BLaER1 (cell line): ENCODE data around the gene PXMP4.
A peak's percentile ranks its signal among the peaks of the same experiment; 100 is the strongest.

ENCODE experiments used
- H3K27ac ChIP-seq: shearing (Covaris generic); formaldehyde crosslinking; 2 replicates; pipeline ENCODE4 v1.8.1; 2022
- H3K27me3 ChIP-seq: shearing (Covaris generic); formaldehyde crosslinking; 2 replicates; pipeline ENCODE4 v1.8.1; 2022
- H3K36me3 ChIP-seq: shearing (Covaris generic); formaldehyde crosslinking; 2 replicates; pipeline ENCODE4 v1.8.1; 2022
- H3K4me1 ChIP-seq: shearing (Covaris generic); formaldehyde crosslinking; 2 replicates; pipeline ENCODE4 v1.8.1; 2022
- H3K4me2 ChIP-seq: shearing (Covaris generic); formaldehyde crosslinking; 2 replicates; pipeline ENCODE4 v1.8.1; 2022
- H3K4me3 ChIP-seq: shearing (Covaris generic); formaldehyde crosslinking; 2 replicates; pipeline ENCODE4 v1.8.1; 2022
- H3K9ac ChIP-seq: shearing (Covaris generic); formaldehyde crosslinking; 2 replicates; pipeline ENCODE4 v1.8.1; 2022
- H3K9me3 ChIP-seq: shearing (Covaris generic); formaldehyde crosslinking; 2 replicates; pipeline ENCODE4 v1.8.1; 2022
- H4K20me1 ChIP-seq: shearing (Covaris generic); formaldehyde crosslinking; 2 replicates; pipeline ENCODE4 v1.8.1; 2022
- Cebpa-rat ChIP-seq: shearing (Covaris generic); IDR thresholded peaks from 2 replicates; pipeline ENCODE4 v1.8.1; 2022

Gene PXMP4

GRCh38 chr20:33753763-33754162 is 33.7 kb upstream of the PXMP4 start:
- Histone ChIP-seq H3K27ac (no peak overlapping the region), H3K4me1 (peaks cover 10% of the 10 kb centered on the region)

GRCh38 chr20:33753143-33753542 is 33.0 kb upstream of the PXMP4 start:
- Histone ChIP-seq H3K27ac (no peak overlapping the region), H4K20me1 (no peaks in the 10 kb centered on the region), H3K4me2 (no peak overlapping the region), H3K4me3 (no peak overlapping the region), H3K27me3 (no peaks in the 10 kb centered on the region), H3K9me3 (peaks cover 13% of the 10 kb centered on the region), H3K9ac (no peak overlapping the region), H3K36me3 (peaks cover 63% of the 10 kb centered on the region), H3K4me1 (peaks cover 10% of the 10 kb centered on the region)
- no peak for TF ChIP-seq Cebpa-rat

More at GRCh38 chr20:33753763-33754162, 33.7 kb upstream of the PXMP4 start:
- Histone ChIP-seq H3K36me3 (peaks cover 65% of the 10 kb centered on the region), H3K4me3 (no peak overlapping the region), H3K4me2 (no peak overlapping the region), H4K20me1 (no peaks in the 10 kb centered on the region), H3K9me3 (peaks cover 14% of the 10 kb centered on the region), H3K9ac (no peak overlapping the region), H3K27me3 (no peaks in the 10 kb centered on the region)
- TF ChIP-seq Cebpa-rat: no peak

- H3K4me1 ChIP-seq: peaks cover 10% of the 10 kb centered on the region
- no peaks in the 10 kb centered on the region for H4K20me1 ChIP-seq
- H3K27me3 ChIP-seq: no peaks in the 10 kb centered on the region
- H3K27ac ChIP-seq: no peak overlapping the region
- H3K4me3 ChIP-seq: no peak overlapping the region
- TF ChIP-seq Cebpa-rat: no peak
- H3K9ac ChIP-seq: no peak overlapping the region
- H3K9me3 ChIP-seq: no peaks in the 10 kb centered on the region
- no peak overlapping the region for H3K4me2 ChIP-seq
- peaks cover 52% of the 10 kb centered on the region for H3K36me3 ChIP-seq
Observed at GRCh38 chr20:33751775-33752174, 31.7 kb upstream of the PXMP4 start.

- Histone ChIP-seq H3K4me3 (no peak overlapping the region), H3K4me2 (no peak overlapping the region), H4K20me1 (no peaks in the 10 kb centered on the region), H3K4me1 (peaks cover 19% of the 10 kb centered on the region), H3K27me3 (no peaks in the 10 kb centered on the region), H3K9ac (no peak overlapping the region), H3K36me3 (peaks cover 29% of the 10 kb centered on the region), H3K27ac (no peak overlapping the region), H3K9me3 (no peaks in the 10 kb centered on the region)
- TF ChIP-seq Cebpa-rat: no peak
Observed at GRCh38 chr20:33746325-33746998, 26.4 kb upstream of the PXMP4 start.

GRCh38 chr20:33744773-33745385 is 24.8 kb upstream of the PXMP4 start:
- Histone ChIP-seq H3K4me2 (peak overlapping the region; percentile 33), H3K4me1 (peaks cover 19% of the 10 kb centered on the region), H3K36me3 (peaks cover 19% of the 10 kb centered on the region), H4K20me1 (no peaks in the 10 kb centered on the region), H3K27ac (no peak overlapping the region), H3K27me3 (no peaks in the 10 kb centered on the region), H3K9ac (no peak overlapping the region), H3K9me3 (no peaks in the 10 kb centered on the region), H3K4me3 (no peak overlapping the region)
- TF ChIP-seq Cebpa-rat: no peak

GRCh38 chr20:33744181-33744580 is 24.1 kb upstream of the PXMP4 start:
- Histone ChIP-seq H3K9ac (0 out of 2 replicates have a peak overlapping the region, but pooled peaks have one; percentile 19), H3K9me3 (no peaks in the 10 kb centered on the region), H3K36me3 (peaks cover 14% of the 10 kb centered on the region), H3K27ac (no peak overlapping the region), H3K27me3 (no peaks in the 10 kb centered on the region), H4K20me1 (no peaks in the 10 kb centered on the region), H3K4me3 (no peak overlapping the region), H3K4me1 (peaks cover 19% of the 10 kb centered on the region), H3K4me2 (peak overlapping the region; percentile 33)
- no peak for TF ChIP-seq Cebpa-rat

GRCh38 chr20:33740189-33740588 is 20.1 kb upstream of the PXMP4 start:
- no peak for TF ChIP-seq Cebpa-rat
- H3K9me3 ChIP-seq: peaks cover 26% of the 10 kb centered on the region
- H3K27ac ChIP-seq: no peak overlapping the region
- H3K4me3 ChIP-seq: no peak overlapping the region
- H3K27me3 ChIP-seq: no peaks in the 10 kb centered on the region
- H3K9ac ChIP-seq: no peak overlapping the region
- H3K36me3 ChIP-seq: peaks cover 10% of the 10 kb centered on the region
- H3K4me2 ChIP-seq: no peak overlapping the region
- no peaks in the 10 kb centered on the region for H4K20me1 ChIP-seq
- peaks cover 19% of the 10 kb centered on the region for H3K4me1 ChIP-seq

GRCh38 chr20:33739493-33739892 is 19.4 kb upstream of the PXMP4 start:
- Histone ChIP-seq H3K4me1 (peaks cover 13% of the 10 kb centered on the region), H3K4me3 (no peak overlapping the region), H3K9ac (no peak overlapping the region), H3K9me3 (peaks cover 26% of the 10 kb centered on the region), H3K27ac (no peak overlapping the region), H3K36me3 (peaks cover 10% of the 10 kb centered on the region), H3K4me2 (no peak overlapping the region), H3K27me3 (no peaks in the 10 kb centered on the region), H4K20me1 (no peaks in the 10 kb centered on the region)
- no peak for TF ChIP-seq Cebpa-rat

GRCh38 chr20:33736962-33737361 is 16.9 kb upstream of the PXMP4 start:
- H3K9me3 ChIP-seq: peaks cover 26% of the 10 kb centered on the region
- no peak overlapping the region for H3K9ac ChIP-seq
- no peak overlapping the region for H3K4me3 ChIP-seq
- no peaks in the 10 kb centered on the region for H3K27me3 ChIP-seq
- peaks cover 23% of the 10 kb centered on the region for H3K4me1 ChIP-seq
- H3K36me3 ChIP-seq: peaks cover 10% of the 10 kb centered on the region
- TF ChIP-seq Cebpa-rat: no peak
- no peaks in the 10 kb centered on the region for H4K20me1 ChIP-seq
- H3K27ac ChIP-seq: no peak overlapping the region
- no peak overlapping the region for H3K4me2 ChIP-seq

GRCh38 chr20:33733654-33734576 is 13.8 kb upstream of the PXMP4 start:
- Histone ChIP-seq H3K36me3 (peaks cover 10% of the 10 kb centered on the region), H3K9me3 (peaks cover 26% of the 10 kb centered on the region), H3K4me2 (peak overlapping the region; percentile 98), H3K27me3 (no peaks in the 10 kb centered on the region), H3K27ac (peak overlapping the region; percentile 39; the same call in 1 of the 2 replicates), H3K9ac (peak overlapping the region; percentile 39; the same call in 1 of the 2 replicates), H3K4me1 (peaks cover 23% of the 10 kb centered on the region), H4K20me1 (no peaks in the 10 kb centered on the region), H3K4me3 (no peak overlapping the region)
- no peak for TF ChIP-seq Cebpa-rat
